ENCODE data around the gene AHCYL1. TPM values are rescaled to one million over a fixed set of nuclear protein-coding genes. Genes with fewer than 3 reads are reported as not detected.

Gene AHCYL1
- total RNA-seq, 2 donors from 2014 or later = 78.9 to 96.0 TPM

DNA sequence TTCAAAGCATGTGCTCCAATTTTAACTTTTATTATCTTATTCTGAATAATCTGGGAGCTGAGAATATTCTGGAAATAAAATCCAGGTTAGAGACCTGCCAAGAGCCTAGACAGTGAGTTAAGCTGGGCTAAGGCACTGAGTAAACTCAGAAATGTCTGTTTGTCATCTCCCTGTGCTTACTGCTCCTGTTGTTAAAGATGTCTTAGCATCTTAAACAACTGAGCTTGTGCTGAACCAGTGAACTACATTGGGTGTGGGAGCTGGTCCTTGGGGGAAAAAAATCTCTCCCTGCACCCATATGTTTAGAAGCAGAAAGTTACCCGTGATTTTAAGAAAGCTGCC lies 25.0 kb upstream of the AHCYL1 start:
- Mint-ChIP-seq H3K36me3 (ENCODE audit: low read depth) (no peaks in the 10 kb centered on the region), H3K4me1 (peaks cover 55% of the 10 kb centered on the region), H3K9me3 (no peaks in the 10 kb centered on the region), H3K4me3 (peak overlapping the region; percentile 29), H3K27ac (peak overlapping the region; percentile 96), H3K27me3 (ENCODE audit: insufficient read depth) (peaks cover 67% of the 10 kb centered on the region)
- DNase-seq = no peak
- Histone ChIP-seq H3K9me3 (ENCODE audit: control insufficient read depth, low read length) (no peaks in the 10 kb centered on the region), H3K4me3 (ENCODE audit: low read length) (peak overlapping the region; percentile 63), H3K36me3 (ENCODE audit: control insufficient read depth, insufficient read depth, low read length) (no peaks in the 10 kb centered on the region), H3K27ac (ENCODE audit: low read depth, low read length) (peak overlapping the region; percentile 90), H3K4me1 (ENCODE audit: control insufficient read depth, insufficient read depth, low read length) (peaks cover 18% of the 10 kb centered on the region), H3K27me3 (ENCODE audit: control insufficient read depth, insufficient read depth, low read length, poor library complexity, severe bottlenecking) (no peaks in the 10 kb centered on the region), H3K9ac (ENCODE audit: extremely low read depth, low read length, poor library complexity, severe bottlenecking) (peak overlapping the region; percentile 68)
- WGBS, 2 experiments (ENCODE audit: insufficient coverage in 1 of 2, insufficient read length in 1 of 2) = 0 to 9% methylated on average over 1 of the region's 1 CpG
- TF ChIP-seq, protein P1, sequence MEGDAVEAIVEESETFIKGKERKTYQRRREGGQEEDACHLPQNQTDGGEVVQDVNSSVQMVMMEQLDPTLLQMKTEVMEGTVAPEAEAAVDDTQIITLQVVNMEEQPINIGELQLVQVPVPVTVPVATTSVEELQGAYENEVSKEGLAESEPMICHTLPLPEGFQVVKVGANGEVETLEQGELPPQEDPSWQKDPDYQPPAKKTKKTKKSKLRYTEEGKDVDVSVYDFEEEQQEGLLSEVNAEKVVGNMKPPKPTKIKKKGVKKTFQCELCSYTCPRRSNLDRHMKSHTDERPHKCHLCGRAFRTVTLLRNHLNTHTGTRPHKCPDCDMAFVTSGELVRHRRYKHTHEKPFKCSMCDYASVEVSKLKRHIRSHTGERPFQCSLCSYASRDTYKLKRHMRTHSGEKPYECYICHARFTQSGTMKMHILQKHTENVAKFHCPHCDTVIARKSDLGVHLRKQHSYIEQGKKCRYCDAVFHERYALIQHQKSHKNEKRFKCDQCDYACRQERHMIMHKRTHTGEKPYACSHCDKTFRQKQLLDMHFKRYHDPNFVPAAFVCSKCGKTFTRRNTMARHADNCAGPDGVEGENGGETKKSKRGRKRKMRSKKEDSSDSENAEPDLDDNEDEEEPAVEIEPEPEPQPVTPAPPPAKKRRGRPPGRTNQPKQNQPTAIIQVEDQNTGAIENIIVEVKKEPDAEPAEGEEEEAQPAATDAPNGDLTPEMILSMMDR (conservative IDR thresholded peaks at IDR 0.05) = no peak

DNA sequence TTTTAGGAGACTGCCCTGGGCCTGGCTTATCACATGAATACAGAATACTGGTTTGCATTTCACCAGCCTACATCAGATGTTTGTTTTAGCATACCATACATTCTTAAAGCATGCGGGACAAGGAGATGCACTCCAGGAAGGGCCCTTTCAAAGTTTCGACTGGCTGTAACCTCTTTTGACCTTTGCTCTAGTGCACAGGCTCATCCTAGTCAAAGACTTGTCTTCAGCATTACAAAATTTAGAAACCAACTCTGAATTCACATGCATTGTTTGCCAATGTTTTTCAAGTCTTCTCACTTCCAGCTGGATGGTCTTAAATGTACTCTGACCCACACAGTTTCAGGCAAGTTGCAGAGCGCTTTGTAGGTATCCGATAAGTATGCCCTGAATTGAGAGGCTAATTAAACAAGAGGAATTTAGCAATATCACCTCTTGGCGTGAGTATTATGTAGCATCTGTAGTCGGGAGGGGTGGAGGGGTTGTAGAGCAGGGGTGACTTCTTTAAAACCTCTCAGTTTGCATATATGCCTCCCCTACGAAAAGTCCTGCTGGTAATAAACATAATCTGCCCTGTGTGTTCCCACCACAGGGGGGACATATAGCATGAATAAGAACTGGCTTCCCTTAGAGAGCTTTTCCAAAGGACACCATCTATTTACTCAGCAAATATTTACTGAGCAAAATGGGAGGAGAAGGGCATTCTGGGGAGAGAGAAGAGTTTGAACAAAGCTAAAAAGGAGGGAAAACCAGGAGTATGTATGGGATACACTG lies 24.4 kb upstream of the AHCYL1 start:
- Mint-ChIP-seq H3K9me3 (no peaks in the 10 kb centered on the region), H3K4me1 (peaks cover 55% of the 10 kb centered on the region), H3K27ac (peak overlapping the region; percentile 96), H3K36me3 (ENCODE audit: low read depth) (no peaks in the 10 kb centered on the region), H3K27me3 (ENCODE audit: insufficient read depth) (peaks cover 65% of the 10 kb centered on the region), H3K4me3 (peak overlapping the region; percentile 29)
- Histone ChIP-seq H3K27ac (ENCODE audit: low read depth, low read length) (peak overlapping the region; percentile 90), H3K4me3 (ENCODE audit: low read length) (peak overlapping the region; percentile 63), H3K9me3 (ENCODE audit: control insufficient read depth, low read length) (no peaks in the 10 kb centered on the region), H3K9ac (ENCODE audit: extremely low read depth, low read length, poor library complexity, severe bottlenecking) (peak overlapping the region; percentile 68), H3K36me3 (ENCODE audit: control insufficient read depth, insufficient read depth, low read length) (no peaks in the 10 kb centered on the region), H3K4me1 (ENCODE audit: control insufficient read depth, insufficient read depth, low read length) (peaks cover 18% of the 10 kb centered on the region), H3K27me3 (ENCODE audit: control insufficient read depth, insufficient read depth, low read length, poor library complexity, severe bottlenecking) (no peaks in the 10 kb centered on the region)
- TF ChIP-seq, protein P1 (conservative IDR thresholded peaks at IDR 0.05) = peak; percentile 40
- WGBS, 2 experiments (ENCODE audit: insufficient coverage in 1 of 2, insufficient read length in 1 of 2) = 9 to 11% methylated on average over 3 to 7 of the region's 7 CpGs
- DNase-seq = peak; percentile 81

DNA sequence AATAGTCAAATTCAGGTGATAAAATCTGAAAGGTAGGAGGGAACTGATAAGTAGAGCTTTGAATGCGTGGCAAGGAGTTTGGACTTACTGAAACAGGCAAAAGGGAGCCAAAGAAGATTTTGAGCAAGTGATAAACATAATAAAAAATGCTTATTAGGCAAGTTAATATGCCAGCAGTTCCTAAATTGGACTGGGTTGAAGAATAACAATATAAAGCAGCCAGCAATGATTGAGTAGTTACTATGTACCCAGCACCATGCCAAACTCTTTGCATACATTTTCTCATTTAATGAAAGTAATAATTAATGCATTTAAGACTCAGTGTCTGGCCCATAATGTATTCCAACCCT lies 23.8 kb upstream of the AHCYL1 start:
- H3K36me3 Mint-ChIP-seq (ENCODE audit: low read depth) = no peaks in the 10 kb centered on the region
- peak overlapping the region; percentile 90 for H3K27ac ChIP-seq (ENCODE audit: low read depth, low read length)
- H3K27ac Mint-ChIP-seq = peak overlapping the region; percentile 96

More for the DNA sequence above, 23.8 kb upstream of the AHCYL1 start:
- 5 to 38% methylated on average over 1 of the region's 1 CpG for WGBS, 2 experiments (ENCODE audit: insufficient coverage in 1 of 2, insufficient read length in 1 of 2)
- H3K27me3 Mint-ChIP-seq (ENCODE audit: insufficient read depth) = peaks cover 64% of the 10 kb centered on the region
- Histone ChIP-seq H3K4me1 (ENCODE audit: control insufficient read depth, insufficient read depth, low read length) (peaks cover 18% of the 10 kb centered on the region), H3K36me3 (ENCODE audit: control insufficient read depth, insufficient read depth, low read length) (no peaks in the 10 kb centered on the region), H3K9me3 (ENCODE audit: control insufficient read depth, low read length) (no peaks in the 10 kb centered on the region), H3K9ac (ENCODE audit: extremely low read depth, low read length, poor library complexity, severe bottlenecking) (peak overlapping the region; percentile 68), H3K4me3 (ENCODE audit: low read length) (peak overlapping the region; percentile 63), H3K27me3 (ENCODE audit: control insufficient read depth, insufficient read depth, low read length, poor library complexity, severe bottlenecking) (no peaks in the 10 kb centered on the region)
- peak overlapping the region; percentile 29 for H3K4me3 Mint-ChIP-seq
- no peak for DNase-seq
- no peaks in the 10 kb centered on the region for H3K9me3 Mint-ChIP-seq
- TF ChIP-seq, protein P1 (conservative IDR thresholded peaks at IDR 0.05) = no peak
- H3K4me1 Mint-ChIP-seq = peaks cover 55% of the 10 kb centered on the region

Data from endodermal cell (in vitro differentiated cells).